Sigmoid colon (tissue), 7 donors: ENCODE results near the gene CDK11B. TPM values are rescaled to one million over a fixed set of nuclear protein-coding genes. Genes with fewer than 3 reads are reported as not detected.
A peak's percentile ranks its signal among the peaks of the same experiment; 100 is the strongest.
"Not testable (repeated sequence)": the region's sequence is repeated elsewhere in the genome, so short reads cannot be mapped to it uniquely, and the experiment has no call there.

Experiments
- DNase-seq: peaks from one replicate; pipeline ENCODE4 v3.0.0-alpha.2; 2019
- H3K27ac ChIP-seq, 4 donors: fragments of 200-600 bp; sonication (generic); one replicate each; pipeline ENCODE4 v1.5.1; 2016 to 2019; ENCODE audit warnings: mild to moderate bottlenecking in 1 of 4
- H3K27me3 ChIP-seq, 3 donors: fragments of 200-600 bp; sonication (generic); one replicate each; pipeline ENCODE4 v1.5.1; 2019; ENCODE audit warnings: mild to moderate bottlenecking in 1 of 3
- H3K36me3 ChIP-seq, 4 donors: fragments of 200-600 bp; sonication (generic); one replicate each; pipeline ENCODE4 v1.5.1; 2016 to 2019
- H3K4me1 ChIP-seq, 4 donors: fragments of 200-600 bp; sonication (generic); one replicate each; pipeline ENCODE4 v1.5.1; 2017 to 2019
- H3K4me3 ChIP-seq, 4 donors: fragments of 200-600 bp; sonication (generic); one replicate each; pipeline ENCODE4 v1.5.1; 2017 to 2019; ENCODE audit warnings: mild to moderate bottlenecking in 2 of 4, moderate library complexity in 1 of 4
- H3K9me3 ChIP-seq, 4 donors: fragments of 200-600 bp in 3 of 4; sonication (generic) in 3 of 4; one replicate each; pipeline versions ENCODE4 v1.5.1 to v1.6.1; 2013 to 2019
- POLR2AphosphoS5 ChIP-seq, 4 donors: sonication (generic); formaldehyde crosslinking; IDR thresholded peaks; one replicate each; pipeline ENCODE4 v1.6.1; 2017; ENCODE audit warnings: antibody characterized with exemption in 4 of 4
- WGBS, 2 donors: extraction: QIAGEN DNeasy Blood & Tissue Kit; methylation state at CpG; one replicate each; pipeline ENCODE4 v1.1.7; 2013; 5-methylcytosine and 5-hydroxymethylcytosine counted together
- intact Hi-C: fragments of 100-400 bp; cut with DNase I; formaldehyde crosslinking; loops from one replicate; pipeline ENCODE4 v1.15.1; 2023
- polyA plus RNA-seq, 3 donors: library from polyadenylated mRNA; stranded (reverse); fragments of 200-250 nt; gene quantifications; one replicate each; pipeline ENCODE4 v1.2.3, GENCODE V29; 2013
- total RNA-seq, 4 donors: library from RNA; depleted of rRNA; stranded (reverse); fragments of >200 nt; gene quantifications; one replicate each; pipeline ENCODE4 v1.1.0, GENCODE V29; 2016
- TF ChIP-seq, protein P1 (sequence below), 4 experiments: fragments of 450-650 bp in 3 of 4; fragments of 200-600 bp in 1 of 4; IDR thresholded peaks; one replicate each; pipeline ENCODE4 v1.5.1; 2016 to 2019; ENCODE audit warnings: antibody characterized with exemption in 4 of 4, mild to moderate bottlenecking in 3 of 4, moderate library complexity in 2 of 4
- donor health status: healthy with polysubstance abuse.
- donor health status: Bipolar disorder and iron deficiency.
- donor health status: healthy.

Gene CDK11B
- total and polyA plus RNA-seq, 7 donors: 23.9 to 51.0 (median 30.5) TPM

DNA sequence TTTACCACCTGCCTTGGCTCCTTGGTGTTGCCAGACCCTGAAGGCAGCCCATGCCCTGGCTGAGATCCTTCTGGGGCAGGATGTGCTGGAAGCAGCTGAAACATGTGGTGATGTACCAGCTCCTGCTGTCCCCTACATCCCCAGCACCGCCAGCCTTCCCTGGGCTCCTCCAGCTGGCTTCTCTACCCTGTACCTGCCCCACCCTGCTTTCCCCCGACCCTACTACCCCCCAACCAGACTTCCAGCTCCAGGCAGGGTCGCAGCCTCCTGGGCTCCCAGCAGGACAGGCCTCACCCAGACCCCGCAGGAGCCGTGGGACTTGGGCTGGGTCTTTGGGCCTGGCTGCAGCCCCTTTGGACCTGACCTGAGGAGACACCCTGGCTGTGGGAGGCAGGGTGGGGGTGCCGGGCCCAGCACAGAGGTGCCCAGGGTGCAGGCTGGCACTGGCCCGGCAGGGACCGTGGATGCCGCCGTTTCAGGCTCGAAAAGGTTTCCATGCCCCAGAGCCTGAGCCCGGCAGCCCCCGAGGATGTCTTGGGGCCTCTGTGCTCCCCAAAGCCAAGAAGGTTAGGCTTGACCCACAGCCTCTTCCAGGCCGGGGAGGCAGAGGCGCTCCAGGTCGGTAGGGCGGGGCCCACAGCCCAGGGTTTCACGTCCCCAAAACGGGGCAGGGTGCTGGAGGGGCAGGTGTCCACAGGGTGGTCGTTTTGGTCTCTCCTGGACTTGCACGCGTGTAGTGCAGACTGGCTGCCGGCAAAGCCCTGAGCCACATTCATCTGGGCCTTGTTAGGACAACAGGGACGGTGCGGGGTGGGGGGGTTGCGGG lies 38.8 kb upstream of the CDK11B start:
- H3K4me1 ChIP-seq: peaks cover 0 to 10% (median 1%) of the 10 kb centered on the region in 4 donors
- H3K36me3 ChIP-seq, H3K9me3 ChIP-seq, H3K27ac ChIP-seq, H3K27me3 ChIP-seq, intact Hi-C loops, H3K4me3 ChIP-seq: not testable (repeated sequence)
- DNase-seq: peak; percentile 58
- 76 to 79% methylated on average over 21 of the region's 26 CpGs for WGBS, 2 donors

DNA sequence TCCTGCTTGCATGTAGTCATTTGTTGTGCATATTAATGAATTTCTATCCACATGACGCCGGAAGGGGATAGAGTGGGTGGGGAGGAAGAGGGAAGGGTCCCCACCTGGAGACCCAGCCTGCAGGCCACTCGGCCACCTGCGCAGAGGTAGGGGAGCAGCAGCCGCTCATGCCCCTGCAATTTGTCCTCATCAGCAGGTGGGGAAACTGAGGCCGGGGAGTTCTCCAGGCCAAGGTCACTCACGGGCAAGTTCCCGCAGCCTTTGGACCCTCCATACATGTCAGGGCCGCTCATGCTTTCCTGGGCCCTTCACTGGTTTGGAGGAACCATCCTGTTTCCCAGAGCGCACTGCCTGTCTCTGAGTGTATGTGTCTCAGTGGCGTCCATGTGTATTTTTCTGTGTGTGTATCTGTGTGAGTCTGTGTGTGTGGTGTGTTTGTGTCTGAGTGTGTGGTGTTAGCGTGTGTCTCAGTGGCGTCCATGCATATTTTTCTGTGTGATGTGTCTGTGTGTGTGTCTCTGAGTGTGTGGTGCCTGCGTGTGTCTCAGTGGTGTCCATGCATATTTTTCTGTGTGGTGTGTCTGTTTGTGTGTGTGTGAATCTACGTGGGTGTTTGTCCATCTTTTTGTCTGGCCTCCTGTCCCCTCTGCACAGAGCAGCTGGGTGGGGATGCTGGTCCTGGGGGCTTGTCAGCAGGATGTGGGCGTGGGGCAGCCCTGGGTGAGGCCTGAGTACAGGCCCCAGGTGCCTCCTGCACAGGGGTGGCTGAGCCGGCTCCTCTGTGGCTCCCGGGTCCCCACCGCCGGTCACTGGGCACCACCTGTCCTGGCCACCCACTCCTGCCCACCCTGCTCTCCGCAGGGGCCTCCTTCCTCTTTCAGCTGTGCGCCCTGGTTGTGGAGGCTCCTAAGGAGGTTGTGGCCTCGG lies 37.9 kb upstream of the CDK11B start:
- 91 to 94% methylated on average over 19 to 21 of the region's 23 CpGs for WGBS, 2 donors
- H3K9me3 ChIP-seq, H3K4me3 ChIP-seq, H3K27ac ChIP-seq, H3K36me3 ChIP-seq, intact Hi-C loops, H3K27me3 ChIP-seq: not testable (repeated sequence)
- DNase-seq: peak; percentile 35
- peaks cover 0 to 10% (median 1%) of the 10 kb centered on the region in 4 donors for H3K4me1 ChIP-seq

DNA sequence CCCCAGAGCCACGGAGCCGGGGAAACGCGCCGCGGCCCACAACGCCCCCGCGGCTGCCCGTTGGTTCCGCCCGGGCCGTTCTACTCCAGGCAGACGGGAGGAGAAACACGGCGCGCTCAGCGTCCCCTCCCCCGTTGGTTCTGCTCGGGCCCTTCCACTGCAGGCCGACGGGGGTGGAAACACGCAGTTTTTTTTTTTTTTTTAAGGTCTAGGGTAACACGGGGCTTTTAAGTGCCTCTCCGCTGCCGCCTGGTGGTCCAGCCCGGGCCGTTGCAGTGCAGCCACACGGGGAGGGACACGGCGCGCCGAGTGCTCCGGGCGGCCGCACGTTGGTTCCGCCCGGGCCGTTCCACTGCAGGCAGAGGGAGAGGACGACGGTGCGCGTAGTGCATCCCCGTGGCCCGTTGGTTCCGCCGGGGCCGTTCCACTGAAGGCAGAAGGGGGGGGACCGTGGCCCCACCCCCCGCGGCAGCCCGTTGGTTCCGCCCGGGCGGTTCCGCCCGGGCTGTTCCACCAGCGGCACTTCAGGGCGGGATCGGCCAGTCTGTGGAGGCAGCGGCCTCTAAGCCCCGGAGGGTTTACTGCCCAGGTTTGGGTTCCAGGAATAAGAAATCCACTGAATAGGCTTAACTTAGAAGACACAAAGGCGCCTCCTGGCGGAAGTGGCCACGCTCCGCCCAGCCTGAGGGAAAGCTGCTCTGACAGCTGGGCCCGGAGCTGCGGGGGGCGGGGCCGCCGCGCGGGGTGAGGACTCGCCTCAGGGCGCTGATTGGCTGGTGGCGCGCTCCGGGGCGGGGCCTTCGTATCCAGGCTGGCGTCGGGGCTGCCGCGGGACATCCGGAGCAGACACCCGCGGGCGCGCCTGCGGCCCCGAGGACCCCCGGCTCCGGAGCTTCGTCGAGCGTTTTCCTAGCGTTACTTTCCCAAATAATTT lies 34.2 kb upstream of the CDK11B start, which contains the start of gene SLC35E2B:
Gene SLC35E2B, minus strand, starts transcription at position 82 of the 934 bp plus-strand sequence. CDS start 16,096 bp downstream, outside the sequence.
- peak; percentile 96 for DNase-seq
- H3K27me3 ChIP-seq, H3K36me3 ChIP-seq, H3K9me3 ChIP-seq: not testable (repeated sequence)
- TF ChIP-seq POLR2AphosphoS5 (IDR thresholded peaks at IDR 0.05): peak; percentile 37 to 72 (median 70)
- TF ChIP-seq, protein P1, sequence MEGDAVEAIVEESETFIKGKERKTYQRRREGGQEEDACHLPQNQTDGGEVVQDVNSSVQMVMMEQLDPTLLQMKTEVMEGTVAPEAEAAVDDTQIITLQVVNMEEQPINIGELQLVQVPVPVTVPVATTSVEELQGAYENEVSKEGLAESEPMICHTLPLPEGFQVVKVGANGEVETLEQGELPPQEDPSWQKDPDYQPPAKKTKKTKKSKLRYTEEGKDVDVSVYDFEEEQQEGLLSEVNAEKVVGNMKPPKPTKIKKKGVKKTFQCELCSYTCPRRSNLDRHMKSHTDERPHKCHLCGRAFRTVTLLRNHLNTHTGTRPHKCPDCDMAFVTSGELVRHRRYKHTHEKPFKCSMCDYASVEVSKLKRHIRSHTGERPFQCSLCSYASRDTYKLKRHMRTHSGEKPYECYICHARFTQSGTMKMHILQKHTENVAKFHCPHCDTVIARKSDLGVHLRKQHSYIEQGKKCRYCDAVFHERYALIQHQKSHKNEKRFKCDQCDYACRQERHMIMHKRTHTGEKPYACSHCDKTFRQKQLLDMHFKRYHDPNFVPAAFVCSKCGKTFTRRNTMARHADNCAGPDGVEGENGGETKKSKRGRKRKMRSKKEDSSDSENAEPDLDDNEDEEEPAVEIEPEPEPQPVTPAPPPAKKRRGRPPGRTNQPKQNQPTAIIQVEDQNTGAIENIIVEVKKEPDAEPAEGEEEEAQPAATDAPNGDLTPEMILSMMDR (IDR thresholded peaks at IDR 0.05): peak in 1 of 4 experiments; percentile 10
- peak within 1 kb of the TSS; percentile 84 to 95 (median 90) for H3K27ac ChIP-seq
- WGBS, 2 donors: 0 to 1% methylated on average over 37 to 60 of the region's 98 CpGs
- peak within 1 kb of the TSS; percentile 40 to 71 (median 62) for H3K4me3 ChIP-seq
- intact Hi-C loops: loop anchor here (5.0 kb wide), 1 partner anchor 214 kb away; no protein-coding TSS in a partner anchor
- peaks cover 0 to 14% (median 1%) of the 10 kb centered on the region in 4 donors for H3K4me1 ChIP-seq

DNA sequence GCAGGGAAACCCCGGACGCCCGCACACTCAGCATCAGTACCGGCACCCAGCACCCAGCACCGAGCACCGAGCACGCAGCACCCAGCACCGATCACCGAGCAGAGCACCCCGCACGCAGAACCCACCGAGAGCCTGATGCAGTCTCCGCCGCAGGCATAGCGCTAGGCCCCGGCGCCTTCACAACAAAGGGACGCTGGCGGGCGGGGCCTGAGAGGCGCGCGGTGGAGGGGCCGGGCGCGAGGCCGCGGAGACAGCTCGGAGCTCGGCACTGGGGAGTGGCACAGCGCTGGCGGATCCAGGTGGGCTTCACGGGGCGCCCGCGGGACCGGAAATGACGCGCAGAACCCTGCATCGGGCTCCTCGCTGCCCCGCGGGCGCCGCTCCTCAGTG lies 33.5 kb upstream of the CDK11B start:
- intact Hi-C loops: loop anchor here (5.0 kb wide), 1 partner anchor 215 kb away; no protein-coding TSS in a partner anchor
- Histone ChIP-seq H3K4me1 (peaks cover 0 to 14% (median 1%) of the 10 kb centered on the region in 4 donors), H3K4me3 (peak overlapping the region; percentile 40 to 71 (median 62)), H3K27ac (peak overlapping the region; percentile 84 to 95 (median 90))
- 0% methylated on average over 32 of the region's 45 CpGs for WGBS, 2 donors
- H3K36me3 ChIP-seq, H3K9me3 ChIP-seq, H3K27me3 ChIP-seq: not testable (repeated sequence)
- peak; percentile 71 for DNase-seq

DNA sequence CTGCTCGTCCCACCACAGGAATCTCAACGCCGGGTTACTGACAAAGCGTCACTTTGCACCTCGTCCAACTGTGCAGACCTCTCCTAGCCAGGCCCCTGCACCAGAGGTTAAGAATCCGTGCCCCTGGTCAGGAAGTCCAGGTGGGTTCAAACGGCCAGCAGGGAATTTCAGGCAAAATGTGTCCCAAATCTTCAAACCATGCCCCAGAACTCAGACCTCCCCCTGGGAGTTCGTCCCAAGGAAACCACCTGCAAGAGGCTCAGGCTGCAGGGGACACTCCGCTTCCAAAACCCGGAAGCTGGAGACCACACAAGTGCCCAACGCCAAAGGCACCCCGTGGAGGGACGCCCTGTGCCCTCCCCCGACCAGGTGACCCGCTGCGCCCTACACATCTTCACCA lies 32.6 kb upstream of the CDK11B start:
- H3K9me3 ChIP-seq, H3K27me3 ChIP-seq, H3K36me3 ChIP-seq: not testable (repeated sequence)
- Histone ChIP-seq H3K4me1 (peaks cover 0 to 17% (median 7%) of the 10 kb centered on the region in 4 donors), H3K27ac (peak overlapping the region in 2 of 4 donors; percentile 56 to 58), H3K4me3 (peak overlapping the region in 2 of 4 donors; percentile 27 to 35)
- intact Hi-C loops: loop anchor here (5.0 kb wide), 1 partner anchor 216 kb away; no protein-coding TSS in a partner anchor
- peak; percentile 8 for DNase-seq
- WGBS, 2 donors: 1 to 6% methylated on average over 4 to 5 of the region's 16 CpGs

DNA sequence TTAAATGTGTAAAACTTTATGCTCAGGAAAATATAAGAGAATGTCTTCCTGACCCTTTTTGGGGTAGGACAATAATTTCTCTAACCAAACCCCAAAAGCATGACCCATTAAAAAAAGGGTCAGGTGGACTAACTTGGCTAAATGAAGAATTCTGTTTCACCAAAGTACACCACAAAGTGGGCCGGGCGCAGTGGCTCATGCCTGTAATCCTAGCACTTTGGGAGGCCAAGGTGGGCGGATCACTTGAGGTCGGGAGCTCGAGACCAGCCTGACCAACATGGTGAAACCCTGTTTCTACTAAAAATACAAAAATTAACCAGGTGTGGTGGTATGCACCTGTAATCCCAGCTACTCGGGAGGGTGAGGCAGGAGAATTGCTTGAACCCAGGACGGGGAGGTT lies 30.7 kb upstream of the CDK11B start:
- 95 to 96% methylated on average over 5 to 7 of the region's 7 CpGs for WGBS, 2 donors
- H3K36me3 ChIP-seq, H3K9me3 ChIP-seq, H3K27me3 ChIP-seq, H3K4me3 ChIP-seq, H3K27ac ChIP-seq, intact Hi-C loops: not testable (repeated sequence)
- peak; percentile 18 for DNase-seq
- peaks cover 0 to 25% (median 12%) of the 10 kb centered on the region in 4 donors for H3K4me1 ChIP-seq
